Measurements from ENCODE around the gene TSHZ2.

Gene TSHZ2

DNA sequence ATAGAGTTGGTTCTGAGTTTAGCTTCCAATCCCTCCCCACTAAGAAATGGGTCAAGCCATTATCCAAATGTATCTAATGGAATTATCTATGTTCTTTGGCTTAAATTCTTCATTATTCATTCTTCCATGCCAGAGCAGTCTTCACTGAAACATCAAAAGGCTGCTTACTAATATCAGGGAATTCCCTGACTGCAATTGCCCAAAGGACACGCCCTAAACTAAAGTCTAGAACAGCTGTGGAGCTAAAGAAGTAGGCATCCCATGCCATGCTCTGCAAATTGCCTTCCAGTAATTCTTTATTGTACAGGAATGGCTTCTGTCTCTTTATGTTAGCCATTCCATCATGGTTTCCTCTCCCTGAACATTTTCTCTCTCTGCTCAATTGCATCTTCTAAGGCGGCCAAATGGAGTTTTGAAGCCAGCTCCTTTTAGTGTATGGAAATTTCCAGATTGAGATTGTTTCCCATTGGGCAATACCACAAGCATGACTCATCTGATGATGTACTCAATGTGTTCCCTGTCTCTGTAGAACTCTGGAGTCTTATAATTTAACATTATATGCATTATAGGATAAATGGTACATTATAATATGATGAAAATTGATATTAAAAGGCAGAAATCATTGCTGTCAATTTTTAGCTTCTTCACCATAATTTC, 28.8 kb upstream of the TSHZ2 start:
- DNase-seq (ENCODE audit: extremely low read depth, insufficient read length) = no peak
- H3K4me3 ChIP-seq (replicated peaks; ENCODE audit: low read depth, low read length) = no peak overlapping the region
- H3K27me3 ChIP-seq (replicated peaks; ENCODE audit: control insufficient read depth, insufficient read depth, low read length) = no peaks in the 10 kb centered on the region; the same call in 1 of the 2 replicates
- TF ChIP-seq, protein P1, sequence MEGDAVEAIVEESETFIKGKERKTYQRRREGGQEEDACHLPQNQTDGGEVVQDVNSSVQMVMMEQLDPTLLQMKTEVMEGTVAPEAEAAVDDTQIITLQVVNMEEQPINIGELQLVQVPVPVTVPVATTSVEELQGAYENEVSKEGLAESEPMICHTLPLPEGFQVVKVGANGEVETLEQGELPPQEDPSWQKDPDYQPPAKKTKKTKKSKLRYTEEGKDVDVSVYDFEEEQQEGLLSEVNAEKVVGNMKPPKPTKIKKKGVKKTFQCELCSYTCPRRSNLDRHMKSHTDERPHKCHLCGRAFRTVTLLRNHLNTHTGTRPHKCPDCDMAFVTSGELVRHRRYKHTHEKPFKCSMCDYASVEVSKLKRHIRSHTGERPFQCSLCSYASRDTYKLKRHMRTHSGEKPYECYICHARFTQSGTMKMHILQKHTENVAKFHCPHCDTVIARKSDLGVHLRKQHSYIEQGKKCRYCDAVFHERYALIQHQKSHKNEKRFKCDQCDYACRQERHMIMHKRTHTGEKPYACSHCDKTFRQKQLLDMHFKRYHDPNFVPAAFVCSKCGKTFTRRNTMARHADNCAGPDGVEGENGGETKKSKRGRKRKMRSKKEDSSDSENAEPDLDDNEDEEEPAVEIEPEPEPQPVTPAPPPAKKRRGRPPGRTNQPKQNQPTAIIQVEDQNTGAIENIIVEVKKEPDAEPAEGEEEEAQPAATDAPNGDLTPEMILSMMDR (IDR thresholded peaks at IDR 0.05; ENCODE audit: insufficient read depth, low read length, poor library complexity, severe bottlenecking) = no peak
- H3K36me3 ChIP-seq (ENCODE audit: control insufficient read depth, insufficient read depth, low read length) = no peaks in the 10 kb centered on the region

DNA sequence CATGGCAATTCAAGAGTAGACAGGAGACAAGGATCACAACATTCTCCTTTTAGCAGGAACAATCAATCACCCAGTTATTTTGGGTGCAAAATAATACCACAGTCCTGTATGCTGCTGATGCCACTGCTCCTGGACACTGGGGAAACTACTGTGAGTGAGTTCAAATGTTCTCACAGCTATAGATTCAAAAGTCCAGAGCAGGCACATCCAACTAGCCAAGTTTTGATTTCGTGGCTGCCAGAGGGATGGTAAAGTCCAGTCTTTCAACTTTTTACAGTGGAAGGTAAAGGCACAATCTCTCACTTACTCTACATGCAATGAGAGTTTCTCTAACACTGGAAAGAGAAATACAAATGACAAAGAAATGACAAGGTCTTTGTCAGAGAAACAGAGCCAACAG, 26.9 kb upstream of the TSHZ2 start:
- Histone ChIP-seq H3K27me3 (replicated peaks; ENCODE audit: control insufficient read depth, insufficient read depth, low read length) (no peaks in the 10 kb centered on the region; the same call in 1 of the 2 replicates), H3K36me3 (ENCODE audit: control insufficient read depth, insufficient read depth, low read length) (no peaks in the 10 kb centered on the region), H3K4me3 (replicated peaks; ENCODE audit: low read depth, low read length) (no peak overlapping the region)
- no peak for DNase-seq (ENCODE audit: extremely low read depth, insufficient read length)
- TF ChIP-seq, protein P1 (IDR thresholded peaks at IDR 0.05; ENCODE audit: insufficient read depth, low read length, poor library complexity, severe bottlenecking) = no peak

DNA sequence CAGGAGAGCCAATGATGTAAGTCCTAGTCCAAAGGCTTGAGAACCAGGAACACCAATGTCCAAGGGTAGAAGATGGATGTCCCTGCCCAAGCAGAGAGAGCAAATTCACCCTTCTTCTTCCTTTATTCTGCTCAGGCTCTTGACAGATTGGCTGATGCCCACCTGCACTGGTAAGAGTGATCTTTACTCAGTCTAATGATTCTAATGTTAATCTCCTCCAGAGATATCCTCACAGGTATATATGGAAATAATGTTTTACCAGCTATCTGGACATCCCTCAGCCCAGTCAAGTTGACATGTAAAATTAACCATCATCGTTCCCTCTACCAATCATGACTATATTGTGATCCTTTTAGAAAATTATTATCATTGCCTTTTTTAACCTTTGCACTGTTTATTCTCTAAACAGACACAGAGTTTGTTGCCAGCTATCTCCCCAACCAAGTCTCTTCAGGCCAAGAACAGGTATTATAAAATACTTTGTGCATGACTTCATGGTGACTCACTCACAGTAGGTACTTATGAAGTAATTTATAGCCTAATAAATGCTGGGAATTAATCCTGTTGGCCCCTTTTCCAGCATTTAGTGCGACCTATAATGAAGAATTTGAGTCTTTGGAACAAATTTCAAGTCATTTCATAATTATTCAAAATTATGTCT, 26.2 kb upstream of the TSHZ2 start:
- Histone ChIP-seq H3K27me3 (replicated peaks; ENCODE audit: control insufficient read depth, insufficient read depth, low read length) (no peaks in the 10 kb centered on the region; the same call in 1 of the 2 replicates), H3K36me3 (ENCODE audit: control insufficient read depth, insufficient read depth, low read length) (no peaks in the 10 kb centered on the region), H3K4me3 (replicated peaks; ENCODE audit: low read depth, low read length) (no peak overlapping the region)
- no peak for DNase-seq (ENCODE audit: extremely low read depth, insufficient read length)
- TF ChIP-seq, protein P1 (IDR thresholded peaks at IDR 0.05; ENCODE audit: insufficient read depth, low read length, poor library complexity, severe bottlenecking) = no peak

DNA sequence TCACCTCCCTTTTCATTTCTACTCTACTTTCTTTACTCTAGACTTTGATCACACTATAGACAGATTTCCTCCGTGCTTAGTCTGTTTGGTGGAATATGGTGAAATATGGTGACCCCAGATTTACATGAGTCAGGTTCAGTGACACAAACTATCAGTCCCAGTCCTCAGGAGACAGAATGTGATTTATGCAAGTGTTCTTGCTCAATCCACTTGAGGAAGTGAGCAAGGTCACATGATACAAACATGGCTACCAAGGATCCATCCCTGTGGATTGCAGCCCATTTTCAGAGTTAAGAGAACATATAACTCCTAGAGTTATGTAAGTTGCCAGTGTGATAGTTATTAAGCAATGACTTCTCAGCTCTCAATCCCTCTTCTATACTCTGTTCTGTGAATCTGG, 23.7 kb upstream of the TSHZ2 start:
- Histone ChIP-seq H3K27me3 (replicated peaks; ENCODE audit: control insufficient read depth, insufficient read depth, low read length) (no peaks in the 10 kb centered on the region; the same call in 1 of the 2 replicates), H3K36me3 (ENCODE audit: control insufficient read depth, insufficient read depth, low read length) (no peaks in the 10 kb centered on the region), H3K4me3 (replicated peaks; ENCODE audit: low read depth, low read length) (no peak overlapping the region)
- TF ChIP-seq, protein P1 (IDR thresholded peaks at IDR 0.05; ENCODE audit: insufficient read depth, low read length, poor library complexity, severe bottlenecking) = no peak
- no peak for DNase-seq (ENCODE audit: extremely low read depth, insufficient read length)

DNA sequence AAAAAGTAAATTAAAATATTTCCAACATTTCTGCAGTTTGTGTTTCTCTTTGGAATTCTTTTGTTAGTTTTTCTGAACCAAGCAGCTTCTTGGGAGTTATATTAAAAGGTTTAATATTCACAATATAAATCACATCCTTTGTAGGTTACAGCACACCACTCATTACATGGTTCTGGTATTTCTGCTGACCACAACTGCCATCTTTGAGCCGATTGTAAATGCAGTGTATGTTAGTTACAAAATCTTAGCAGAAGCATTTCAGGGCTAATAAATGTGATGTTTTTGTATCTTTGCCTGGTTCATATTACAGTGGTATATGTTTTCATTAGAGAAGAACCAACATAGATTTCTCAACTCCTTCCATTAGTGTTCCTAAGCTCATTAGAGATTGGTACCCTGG, 19.1 kb upstream of the TSHZ2 start:
- Histone ChIP-seq H3K36me3 (ENCODE audit: control insufficient read depth, insufficient read depth, low read length) (no peaks in the 10 kb centered on the region), H3K4me3 (replicated peaks; ENCODE audit: low read depth, low read length) (no peak overlapping the region), H3K27me3 (replicated peaks; ENCODE audit: control insufficient read depth, insufficient read depth, low read length) (no peaks in the 10 kb centered on the region)
- TF ChIP-seq, protein P1 (IDR thresholded peaks at IDR 0.05; ENCODE audit: insufficient read depth, low read length, poor library complexity, severe bottlenecking) = no peak
- DNase-seq (ENCODE audit: extremely low read depth, insufficient read length) = no peak
